Erythroblast (primary cell): ENCODE results near the gene CFAP126.
"Not testable (repeated sequence)": the region's sequence is repeated elsewhere in the genome, so short reads cannot be mapped to it uniquely, and the experiment has no call there.

ENCODE experiments used
- GATA1 ChIP-seq: IDR thresholded peaks from 2 replicates; pipeline ENCODE4 v1.6.1; 2011; ENCODE audit warnings: low read depth, mild to moderate bottlenecking, control low read depth, low read length, moderate library complexity
- POLR2A ChIP-seq: IDR thresholded peaks from 2 replicates; pipeline ENCODE4 v1.6.1; 2011; ENCODE audit warnings: mild to moderate bottlenecking, low read length

DNA sequence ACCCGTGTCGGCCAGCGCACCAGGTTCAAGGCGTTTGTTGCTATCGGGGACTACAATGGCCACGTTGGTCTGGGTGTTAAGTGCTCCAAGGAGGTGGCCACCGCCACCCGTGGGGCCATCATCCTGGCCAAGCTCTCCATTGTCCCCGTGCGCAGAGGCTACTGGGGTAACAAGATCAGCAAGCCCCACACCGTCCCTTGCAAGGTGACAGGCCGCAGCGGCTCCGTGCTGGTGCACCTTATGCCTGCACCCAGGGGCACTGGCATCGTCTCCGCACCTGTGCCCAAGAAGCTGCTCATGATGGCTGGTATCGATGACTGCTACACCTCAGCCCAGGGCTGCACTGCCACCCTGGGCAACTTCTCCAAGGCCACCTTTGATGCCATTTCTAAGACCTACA is 38.9 kb upstream of the CFAP126 start:
- TF ChIP-seq POLR2A, GATA1: not testable (repeated sequence)
